Activated CD8-positive, alpha-beta memory T cell treated with anti-CD3 and anti-CD28 coated beads, Interleukin-2, amount 50 U/mL, for 4 hours (primary cell): ENCODE data around the gene RUNDC1.
"Not testable (repeated sequence)": the region's sequence is repeated elsewhere in the genome, so short reads cannot be mapped to it uniquely, and the experiment has no call there.

Source experiments
- DNase-seq: peaks from one replicate; pipeline ENCODE4 v3.0.0-alpha.2; 2020

Gene RUNDC1

GRCh38 chr17:42980274-42980765, at the start of gene RUNDC1:
Gene RUNDC1 (plus strand): TSS chr17:42980565. CDS start chr17:42980577, 12 bp downstream.
- DNase-seq, result peak; percentile 94

GRCh38 chr17:42937712-42938596, 42.4 kb upstream of the RUNDC1 start:
- DNase-seq, result peak; percentile 27

DNA sequence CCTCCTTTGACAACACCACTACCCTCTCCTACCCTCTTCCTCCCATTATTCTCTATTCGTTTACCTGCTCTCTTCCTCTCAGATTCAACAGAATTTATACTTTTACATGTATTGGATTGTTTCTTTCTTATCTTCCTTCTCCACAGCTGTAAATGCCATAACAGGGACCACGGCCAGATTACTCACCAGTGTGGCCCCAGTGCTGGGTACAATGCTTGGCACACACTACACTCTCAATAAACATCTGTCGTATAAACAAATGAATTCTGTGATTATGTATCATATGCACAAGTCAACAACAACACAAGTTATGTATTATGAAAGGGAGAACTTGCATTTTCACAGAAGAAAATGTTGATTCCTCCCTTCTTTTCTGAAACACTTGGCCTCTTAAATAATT, 36.2 kb upstream of the RUNDC1 start:
- no peak for DNase-seq

- DNase-seq, result no peak
These were observed 33.6 kb upstream of the RUNDC1 start for GRCh38 chr17:42946812-42947211.

GRCh38 chr17:42950044-42950783, 30.2 kb upstream of the RUNDC1 start:
- DNase-seq, result no peak

GRCh38 chr17:42953669-42954068, 26.7 kb upstream of the RUNDC1 start:
- no peak for DNase-seq

DNA sequence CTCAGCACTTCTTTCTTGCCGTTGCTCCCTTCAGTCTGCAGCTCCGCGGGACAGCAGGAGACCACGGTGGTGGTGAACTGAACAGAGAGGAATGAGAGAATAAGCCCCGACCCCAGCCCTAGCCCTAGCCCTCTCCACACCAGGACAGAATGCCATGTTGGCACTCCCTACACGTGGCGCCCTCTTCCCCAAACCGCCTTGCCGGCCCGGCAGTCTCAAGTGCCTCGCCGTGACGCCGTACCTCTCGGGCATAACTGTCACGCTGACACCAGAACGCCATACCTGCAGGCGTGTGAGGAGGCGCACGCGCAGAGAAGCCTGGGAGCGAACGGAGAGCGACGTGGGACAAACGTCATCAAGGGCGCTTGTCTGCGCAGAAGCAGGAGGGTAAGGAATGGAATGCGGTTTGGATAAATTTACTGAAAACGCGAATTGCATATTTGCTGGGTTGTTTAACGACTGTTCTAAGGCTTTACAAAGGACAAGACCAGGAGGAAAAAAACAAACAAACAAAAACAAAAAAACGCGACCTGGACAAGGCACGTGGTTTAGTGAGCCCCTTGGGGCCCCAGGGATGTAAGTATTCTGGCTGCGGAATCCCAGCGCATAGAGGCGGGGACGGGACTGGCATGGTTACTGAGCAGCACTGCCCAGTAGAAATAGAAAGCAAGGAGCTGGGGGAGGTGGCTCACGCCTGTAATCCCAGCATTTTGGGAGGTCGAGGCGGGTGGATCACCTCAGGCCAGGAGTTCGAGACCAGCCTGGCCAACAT, 16.0 kb upstream of the RUNDC1 start, which contains the start of gene AARSD1:
AARSD1 (minus strand) TSS at position 294 of the 772 bp plus-strand sequence; CDS start at position 280, 14 bp downstream.
- peak; percentile 85 for DNase-seq

DNA sequence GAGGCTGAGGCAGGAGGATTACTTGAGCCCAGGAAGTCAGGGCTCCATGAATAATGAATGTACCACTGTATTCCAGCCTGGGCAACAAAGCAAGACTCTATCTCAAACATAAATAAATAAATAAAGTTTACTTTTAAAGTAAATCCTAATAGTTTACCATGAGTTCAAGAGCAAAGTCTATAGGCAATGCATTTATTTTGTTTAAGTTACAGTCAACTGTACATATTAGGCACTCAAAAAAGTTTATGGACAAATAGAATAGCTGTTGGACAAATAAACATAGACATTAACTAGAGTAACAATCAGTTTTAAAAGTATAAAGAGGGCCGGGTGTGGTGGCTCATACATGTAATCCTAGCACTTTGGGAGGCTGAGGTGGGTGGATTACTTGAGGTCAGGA, 12.4 kb upstream of the RUNDC1 start:
- no peak for DNase-seq

DNA sequence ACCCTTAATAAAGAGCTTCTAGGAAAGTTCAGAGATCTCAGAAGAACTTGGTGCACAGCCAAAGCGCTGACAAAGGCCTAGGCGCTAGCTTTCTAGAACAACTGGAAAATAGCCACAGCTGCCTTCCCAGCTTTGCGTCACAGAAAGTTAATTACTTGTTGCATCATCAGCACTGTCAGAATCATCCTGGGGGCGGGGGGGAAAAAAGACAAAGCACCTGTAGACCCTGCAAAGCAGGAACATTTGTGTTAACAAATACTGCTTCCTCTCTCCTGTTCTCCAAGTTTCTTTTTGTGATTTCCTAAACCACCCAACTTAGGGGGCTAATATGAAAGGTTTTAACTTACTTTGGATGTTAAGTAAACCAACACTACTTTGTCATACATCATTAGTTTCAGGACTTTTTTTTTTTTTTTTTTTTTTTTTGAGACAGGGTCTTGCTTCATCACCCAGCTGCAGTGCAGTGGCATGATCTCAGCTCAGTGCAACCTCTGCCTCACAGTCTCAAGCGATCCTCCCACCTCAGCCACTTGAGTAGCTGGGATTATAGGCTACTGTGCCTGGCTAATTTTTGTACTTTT, 11.3 kb upstream of the RUNDC1 start:
- DNase-seq, result no peak

DNA sequence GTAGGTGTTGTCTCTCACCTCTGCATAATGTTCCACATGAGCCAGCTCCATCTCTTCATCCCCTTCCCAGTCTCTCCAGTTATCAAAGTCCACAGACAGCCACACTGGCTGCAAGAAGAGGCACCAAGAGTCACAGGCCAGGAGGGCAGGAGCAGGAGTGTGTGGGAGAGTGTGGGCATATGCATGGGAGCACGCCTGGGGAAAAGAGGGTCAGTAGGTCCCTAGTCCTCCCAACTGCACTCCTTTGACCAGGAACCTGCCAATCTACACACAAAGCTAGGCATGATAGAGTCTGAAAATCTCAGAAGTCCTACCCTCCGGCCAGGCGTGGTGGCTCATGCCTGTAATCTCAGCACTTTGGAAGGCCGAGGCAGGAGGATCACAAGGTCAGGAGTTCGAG, 8.8 kb upstream of the RUNDC1 start:
- no peak for DNase-seq

GRCh38 chr17:42973323-42973722, 7.0 kb upstream of the RUNDC1 start:
- not testable (repeated sequence) for DNase-seq

GRCh38 chr17:42975265-42975664, 5.1 kb upstream of the RUNDC1 start:
- DNase-seq, result no peak

GRCh38 chr17:42975701-42976100, 4.7 kb upstream of the RUNDC1 start:
- DNase-seq, result not testable (repeated sequence)

- DNase-seq, result no peak
These were observed 673 bp upstream of the RUNDC1 start, which contains the start of gene PTGES3L for GRCh38 chr17:42979511-42980273. Gene PTGES3L (minus strand): TSS chr17:42980080. CDS start chr17:42980053, 27 bp downstream.

DNA sequence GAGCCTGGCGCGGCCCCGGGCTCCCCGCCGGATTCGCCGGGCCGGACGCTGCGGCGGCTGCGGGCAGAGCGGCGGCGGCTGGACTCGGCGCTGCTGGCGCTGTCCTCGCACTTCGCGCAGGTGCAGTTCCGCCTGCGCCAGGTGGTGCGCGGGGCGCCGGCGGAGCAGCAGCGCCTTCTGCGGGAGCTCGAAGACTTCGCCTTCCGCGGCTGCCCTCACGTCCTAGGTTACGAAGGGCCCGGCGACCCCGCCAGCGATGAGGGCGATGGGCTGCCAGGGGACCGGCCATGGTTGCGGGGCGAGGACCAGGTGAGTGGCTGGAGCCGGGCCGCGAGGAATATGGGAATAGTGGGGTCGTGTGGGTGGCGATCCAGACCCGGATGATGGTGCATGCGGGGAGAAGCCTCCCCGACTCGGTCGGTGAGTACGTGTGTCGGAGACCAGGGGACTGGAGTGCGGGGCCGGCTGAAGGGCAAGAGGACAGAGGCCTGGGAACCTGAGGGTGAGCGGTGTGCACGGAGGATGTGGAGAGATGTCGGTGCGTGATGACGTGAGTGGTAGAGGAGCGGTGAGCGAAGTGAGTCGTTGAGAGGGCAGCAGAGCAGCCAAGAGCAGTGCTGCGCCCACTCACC, 517 bp downstream of the RUNDC1 start:
- peak; percentile 54 for DNase-seq

- DNase-seq, result no peak
These were observed 1.9 kb downstream of the RUNDC1 start for GRCh38 chr17:42982266-42982665.

DNA sequence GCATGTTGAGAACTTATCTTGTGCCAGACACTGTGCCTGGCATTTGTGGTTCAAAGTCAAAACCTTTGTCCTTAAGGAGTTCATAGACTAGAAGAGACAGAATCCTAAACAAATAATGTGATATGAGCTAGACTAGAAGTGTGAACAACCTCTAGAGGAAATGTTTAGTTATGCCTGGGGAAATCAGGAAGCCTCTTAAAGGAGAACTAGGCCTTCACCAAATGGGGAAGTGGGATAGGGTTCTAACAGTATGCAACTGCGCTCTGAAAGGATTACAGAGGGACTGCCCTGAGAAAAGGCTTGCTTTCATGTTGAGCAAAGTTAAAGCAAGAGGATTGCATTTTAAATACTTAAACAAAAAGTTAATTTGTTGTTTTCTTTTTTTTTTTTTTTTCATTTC, 4.9 kb downstream of the RUNDC1 start:
- no peak for DNase-seq

DNA sequence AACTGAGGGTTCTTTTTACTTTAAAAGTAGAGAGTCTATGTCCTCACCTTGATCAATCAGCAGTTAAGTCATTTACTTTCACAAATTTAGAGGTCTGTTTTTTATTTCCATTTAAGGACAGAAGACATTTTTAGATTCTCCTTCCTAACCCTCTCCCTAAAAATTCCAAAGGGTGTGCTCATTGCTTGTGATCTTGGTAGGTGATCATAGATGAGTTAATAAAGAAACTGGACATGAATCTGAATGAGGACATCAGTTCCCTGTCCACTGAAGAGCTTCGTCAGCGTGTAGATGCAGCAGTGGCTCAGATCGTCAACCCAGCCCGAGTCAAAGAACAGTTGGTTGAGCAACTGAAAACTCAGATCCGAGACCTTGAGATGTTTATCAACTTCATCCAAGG, 8.8 kb downstream of the RUNDC1 start:
- DNase-seq, result no peak

DNA sequence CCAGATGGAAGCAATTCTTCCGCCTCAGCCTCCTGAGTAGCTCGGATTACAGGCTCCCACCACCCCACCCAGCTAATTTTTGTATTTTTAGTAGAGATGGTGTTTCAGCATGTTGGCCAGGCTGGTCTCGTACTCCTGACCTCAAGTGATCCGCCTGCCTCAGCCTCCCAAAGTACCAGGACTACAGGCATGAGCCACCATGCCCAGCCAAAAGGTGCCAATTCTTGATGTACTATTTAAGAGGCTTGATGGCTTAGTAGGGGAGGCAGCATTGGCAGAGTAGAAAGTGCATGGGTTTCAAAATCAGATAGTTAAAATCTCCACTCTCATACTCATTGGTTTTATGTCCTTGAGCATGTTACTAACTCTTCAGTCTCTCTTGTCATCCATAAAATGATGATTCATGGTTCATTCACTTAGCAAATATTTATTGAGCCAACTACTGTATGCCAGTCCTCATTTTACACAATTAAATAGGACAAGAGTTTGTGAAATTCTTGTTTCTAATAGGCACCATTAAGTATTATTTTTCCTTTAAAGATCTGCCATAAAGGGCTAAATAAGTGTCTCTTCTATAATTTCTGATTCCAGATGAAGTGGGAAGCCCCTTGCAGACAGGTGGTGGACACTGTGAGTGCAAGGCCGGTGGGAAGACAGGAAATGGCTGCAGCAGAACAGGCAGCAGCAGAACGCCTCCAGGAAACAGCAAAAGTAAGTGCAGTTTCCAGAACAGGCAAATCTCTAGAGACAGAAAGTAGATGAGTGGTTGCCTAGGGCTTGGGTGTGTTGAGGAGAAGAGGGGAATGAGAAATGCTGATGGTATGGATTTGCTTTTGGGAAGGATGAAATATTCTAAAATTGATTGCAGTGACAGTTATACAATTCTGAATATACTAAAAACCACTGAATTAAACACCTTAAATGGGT, 9.6 kb downstream of the RUNDC1 start:
- DNase-seq, result no peak

- no peak for DNase-seq
These were observed 11.1 kb downstream of the RUNDC1 start for GRCh38 chr17:42991471-42991870.
